Body of pancreas (tissue), 4 donors: Measurements from ENCODE around the gene TENM3.

Experiments used
- POLR2A ChIP-seq, 3 donors: fragments of 450-650 bp; IDR thresholded peaks; one replicate each; pipeline ENCODE4 v1.6.1; 2016; ENCODE audit warnings: antibody characterized with exemption in 3 of 3, mild to moderate bottlenecking in 2 of 3
- TF ChIP-seq, protein P1 (sequence below), 7 experiments: fragments of 450-650 bp in 4 of 7; fragments of 200-600 bp in 3 of 7; sonication (generic) in 3 of 7; IDR thresholded peaks; one replicate each; pipeline ENCODE4 v1.5.1; 2016 to 2019; ENCODE audit warnings: antibody characterized with exemption in 7 of 7

DNA sequence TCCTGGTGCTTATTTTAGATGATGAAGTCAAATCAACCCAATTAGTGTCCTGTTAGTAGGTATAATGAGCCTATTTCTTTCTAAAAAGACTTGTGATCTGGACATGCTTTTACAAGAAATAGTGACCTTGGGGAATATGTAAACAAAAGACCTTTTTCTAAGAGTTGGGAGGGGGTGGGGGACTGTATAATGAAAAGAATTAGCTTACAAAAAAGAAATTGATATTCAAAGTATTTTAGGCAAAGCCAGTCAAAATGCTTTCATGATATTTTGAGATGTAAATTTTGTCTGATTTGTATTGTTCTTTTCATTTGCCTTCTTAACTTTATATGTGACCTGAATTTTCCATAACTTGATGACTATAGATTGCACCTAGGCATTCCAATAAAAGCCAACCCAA is 559.4 kb downstream of the TENM3 start:
- TF ChIP-seq, protein P1, sequence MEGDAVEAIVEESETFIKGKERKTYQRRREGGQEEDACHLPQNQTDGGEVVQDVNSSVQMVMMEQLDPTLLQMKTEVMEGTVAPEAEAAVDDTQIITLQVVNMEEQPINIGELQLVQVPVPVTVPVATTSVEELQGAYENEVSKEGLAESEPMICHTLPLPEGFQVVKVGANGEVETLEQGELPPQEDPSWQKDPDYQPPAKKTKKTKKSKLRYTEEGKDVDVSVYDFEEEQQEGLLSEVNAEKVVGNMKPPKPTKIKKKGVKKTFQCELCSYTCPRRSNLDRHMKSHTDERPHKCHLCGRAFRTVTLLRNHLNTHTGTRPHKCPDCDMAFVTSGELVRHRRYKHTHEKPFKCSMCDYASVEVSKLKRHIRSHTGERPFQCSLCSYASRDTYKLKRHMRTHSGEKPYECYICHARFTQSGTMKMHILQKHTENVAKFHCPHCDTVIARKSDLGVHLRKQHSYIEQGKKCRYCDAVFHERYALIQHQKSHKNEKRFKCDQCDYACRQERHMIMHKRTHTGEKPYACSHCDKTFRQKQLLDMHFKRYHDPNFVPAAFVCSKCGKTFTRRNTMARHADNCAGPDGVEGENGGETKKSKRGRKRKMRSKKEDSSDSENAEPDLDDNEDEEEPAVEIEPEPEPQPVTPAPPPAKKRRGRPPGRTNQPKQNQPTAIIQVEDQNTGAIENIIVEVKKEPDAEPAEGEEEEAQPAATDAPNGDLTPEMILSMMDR (IDR thresholded peaks at IDR 0.05), result no peak
- no peak for TF ChIP-seq POLR2A (IDR thresholded peaks at IDR 0.05)
